Right lung (tissue), 5 donors: ENCODE measurements around the gene SERPINE1. TPM values are rescaled to one million over a fixed set of nuclear protein-coding genes. Genes with fewer than 3 reads are reported as not detected.
"Not testable (repeated sequence)": the region's sequence is repeated elsewhere in the genome, so short reads cannot be mapped to it uniquely, and the experiment has no call there.

Experiments
- DNase-seq, 2 donors: peaks; one replicate each; pipeline ENCODE4 v3.0.0-alpha.2; 2013
- polyA plus RNA-seq, 5 donors: library from polyadenylated mRNA; unstranded; fragments of 120-200 nt; gene quantifications; one replicate each; pipeline versions ENCODE4 v1.2.1 to v1.2.3, GENCODE V29; 2013; ENCODE audit warnings: inconsistent platforms in 1 of 5, low replicate concordance in 1 of 5; ENCODE audit not compliant: insufficient read length in 5 of 5, insufficient read depth in 1 of 5

The SERPINE1 gene
- polyA plus RNA-seq, 5 donors = 2.0 to 4.6 (median 3.6) TPM

DNA sequence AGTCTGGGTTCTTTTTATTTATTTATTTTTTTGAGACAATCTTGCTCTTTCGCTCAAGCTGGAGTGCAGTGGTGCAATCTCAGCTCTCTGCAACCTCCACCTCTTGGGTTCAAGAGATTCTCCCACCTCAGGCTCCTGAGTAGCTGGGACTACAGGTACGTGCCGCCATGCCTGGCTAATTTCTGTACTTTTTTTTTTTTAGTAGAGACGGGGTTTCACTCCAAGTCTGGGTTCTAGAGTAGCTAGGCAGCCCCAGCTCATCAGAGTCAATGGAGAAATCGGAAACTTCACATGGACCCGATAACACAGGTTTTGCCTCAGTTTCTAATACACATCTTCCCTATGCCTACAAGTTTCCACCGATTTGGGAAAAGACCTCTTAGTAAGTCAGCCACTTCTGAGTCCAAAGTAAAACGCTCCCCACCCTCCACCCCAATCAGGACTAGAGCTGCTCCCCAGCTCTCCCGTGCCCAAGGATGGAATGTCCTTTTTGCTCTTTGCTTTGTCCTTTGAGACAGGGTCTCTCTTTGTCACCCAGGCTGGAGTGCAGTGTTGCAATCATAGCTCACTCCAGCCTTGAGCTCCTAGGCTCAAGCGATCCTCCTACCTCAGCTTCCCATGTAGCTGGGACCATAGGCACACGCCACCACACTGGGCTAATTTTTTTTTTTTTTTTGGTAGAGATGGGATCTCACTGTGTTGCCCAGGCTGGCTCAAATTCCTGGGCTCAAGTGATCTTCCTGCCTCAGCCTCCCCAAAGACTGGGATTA lies 3.8 kb upstream of the SERPINE1 start:
- DNase-seq = no peak

DNA sequence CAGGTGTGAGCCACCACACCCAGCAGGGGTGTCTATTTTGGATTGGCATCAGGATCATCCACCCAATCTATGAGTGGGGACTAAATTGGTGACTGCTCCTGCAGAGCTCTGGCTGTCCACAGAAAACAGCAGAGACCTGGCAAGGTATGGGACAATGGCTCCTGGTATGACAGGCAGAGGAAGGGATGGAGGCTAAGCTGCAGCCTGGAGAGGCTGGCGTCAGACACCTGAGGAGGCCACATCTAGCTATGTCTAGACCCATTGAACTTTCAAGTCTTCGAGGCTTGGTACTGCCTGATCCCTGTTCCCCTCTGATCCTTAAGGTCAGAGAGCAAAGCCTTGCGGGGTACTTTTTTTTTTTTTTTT lies 3.2 kb upstream of the SERPINE1 start:
- DNase-seq = no peak

DNA sequence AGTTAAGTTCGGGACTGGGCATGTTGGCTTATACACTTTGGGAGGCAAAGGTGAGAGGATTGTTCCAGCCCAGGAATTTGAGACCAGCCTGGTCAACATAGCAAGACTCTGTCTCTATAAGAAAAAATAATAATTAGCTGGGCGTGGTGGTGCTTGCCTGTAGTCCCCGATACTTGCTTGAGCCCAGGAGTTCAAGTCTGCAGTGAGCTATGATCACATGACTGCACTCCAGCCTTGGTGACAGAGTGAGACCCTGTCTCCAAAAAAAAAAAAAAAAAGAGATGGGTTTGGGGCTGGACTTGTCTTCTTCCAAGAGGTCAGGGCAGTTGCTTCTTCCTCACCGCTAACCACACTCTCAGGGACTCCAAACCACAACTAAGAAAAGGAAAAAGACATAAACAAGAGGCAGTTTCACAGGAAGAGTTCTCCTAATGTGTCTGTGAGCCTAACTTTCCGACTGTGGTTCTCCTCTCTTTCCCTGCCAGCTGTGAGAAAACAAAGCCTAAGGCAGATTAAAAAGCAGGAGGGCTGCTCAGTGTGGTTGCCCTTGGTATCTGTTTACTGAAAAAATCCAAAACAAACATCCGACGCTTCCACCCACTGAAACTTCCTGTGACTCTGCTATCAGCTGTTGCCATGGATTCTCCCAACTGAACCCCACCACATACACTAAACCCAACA lies 2.4 kb upstream of the SERPINE1 start:
- DNase-seq = peak in 1 of 2 donors; percentile 55

DNA sequence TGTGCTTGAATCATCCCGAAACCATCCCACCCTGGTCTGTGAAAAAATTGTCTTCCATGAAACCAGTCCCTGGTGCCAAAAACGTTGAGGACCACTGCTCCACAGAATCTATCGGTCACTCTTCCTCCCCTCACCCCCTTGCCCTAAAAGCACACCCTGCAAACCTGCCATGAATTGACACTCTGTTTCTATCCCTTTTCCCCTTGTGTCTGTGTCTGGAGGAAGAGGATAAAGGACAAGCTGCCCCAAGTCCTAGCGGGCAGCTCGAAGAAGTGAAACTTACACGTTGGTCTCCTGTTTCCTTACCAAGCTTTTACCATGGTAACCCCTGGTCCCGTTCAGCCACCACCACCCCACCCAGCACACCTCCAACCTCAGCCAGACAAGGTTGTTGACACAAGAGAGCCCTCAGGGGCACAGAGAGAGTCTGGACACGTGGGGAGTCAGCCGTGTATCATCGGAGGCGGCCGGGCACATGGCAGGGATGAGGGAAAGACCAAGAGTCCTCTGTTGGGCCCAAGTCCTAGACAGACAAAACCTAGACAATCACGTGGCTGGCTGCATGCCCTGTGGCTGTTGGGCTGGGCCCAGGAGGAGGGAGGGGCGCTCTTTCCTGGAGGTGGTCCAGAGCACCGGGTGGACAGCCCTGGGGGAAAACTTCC lies 784 bp upstream of the SERPINE1 start:
- DNase-seq = no peak

DNA sequence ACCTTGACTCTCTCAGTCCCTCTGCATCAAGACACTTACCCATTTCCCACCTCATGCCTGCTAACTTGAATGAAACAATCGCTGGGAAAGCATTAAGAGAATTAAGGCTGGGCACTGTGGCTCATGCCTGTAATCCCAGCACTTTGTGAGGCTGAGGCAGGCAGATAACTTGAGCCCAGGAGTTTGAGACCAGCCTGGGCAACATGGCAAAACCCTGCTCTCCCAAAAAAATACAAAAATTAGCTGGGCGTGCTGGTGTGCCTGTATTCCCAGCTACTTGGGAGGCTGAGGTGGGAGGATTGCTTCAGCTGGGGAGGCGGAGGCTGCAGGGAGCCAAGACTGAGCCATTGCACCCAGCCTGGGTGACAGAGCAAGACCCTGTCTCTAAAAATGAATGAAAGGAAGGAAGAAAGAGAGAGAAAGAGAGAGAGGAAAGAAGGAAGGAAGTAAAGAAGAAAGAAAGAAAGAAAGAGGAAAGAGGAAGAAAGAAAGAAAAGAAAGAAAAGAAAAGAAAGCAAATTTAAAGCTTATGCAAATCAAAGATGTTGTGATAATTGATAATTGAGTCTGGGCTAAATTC lies 646 bp downstream of the SERPINE1 start:
- DNase-seq = no peak

DNA sequence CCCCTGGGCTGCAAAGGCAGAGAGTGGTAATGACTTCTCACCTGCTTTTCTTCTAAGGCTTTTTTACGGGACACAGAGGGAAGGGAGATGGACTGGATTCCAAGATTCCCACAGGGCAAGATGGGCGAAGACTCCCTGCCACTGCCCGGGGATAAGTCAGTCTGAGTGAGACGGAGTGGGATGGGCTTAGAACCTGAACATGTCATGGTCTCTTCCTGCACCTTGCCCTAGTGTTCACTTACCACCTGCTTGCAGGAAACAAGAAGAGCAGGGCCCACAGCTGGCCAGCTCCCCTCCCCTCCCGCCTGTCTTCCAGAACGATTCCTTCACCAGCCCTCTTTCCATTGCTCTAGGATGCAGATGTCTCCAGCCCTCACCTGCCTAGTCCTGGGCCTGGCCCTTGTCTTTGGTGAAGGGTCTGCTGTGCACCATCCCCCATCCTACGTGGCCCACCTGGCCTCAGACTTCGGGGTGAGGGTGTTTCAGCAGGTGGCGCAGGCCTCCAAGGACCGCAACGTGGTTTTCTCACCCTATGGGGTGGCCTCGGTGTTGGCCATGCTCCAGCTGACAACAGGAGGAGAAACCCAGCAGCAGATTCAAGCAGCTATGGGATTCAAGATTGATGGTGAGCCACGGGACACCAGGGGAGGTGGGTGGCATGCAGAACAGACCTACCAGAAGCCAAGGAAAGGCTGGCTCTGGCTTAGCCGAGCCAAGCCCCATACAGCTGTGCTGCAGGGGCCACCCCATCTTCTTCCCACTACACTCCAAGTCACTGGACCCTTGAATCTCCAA lies 1.3 kb downstream of the SERPINE1 start:
- DNase-seq = no peak

DNA sequence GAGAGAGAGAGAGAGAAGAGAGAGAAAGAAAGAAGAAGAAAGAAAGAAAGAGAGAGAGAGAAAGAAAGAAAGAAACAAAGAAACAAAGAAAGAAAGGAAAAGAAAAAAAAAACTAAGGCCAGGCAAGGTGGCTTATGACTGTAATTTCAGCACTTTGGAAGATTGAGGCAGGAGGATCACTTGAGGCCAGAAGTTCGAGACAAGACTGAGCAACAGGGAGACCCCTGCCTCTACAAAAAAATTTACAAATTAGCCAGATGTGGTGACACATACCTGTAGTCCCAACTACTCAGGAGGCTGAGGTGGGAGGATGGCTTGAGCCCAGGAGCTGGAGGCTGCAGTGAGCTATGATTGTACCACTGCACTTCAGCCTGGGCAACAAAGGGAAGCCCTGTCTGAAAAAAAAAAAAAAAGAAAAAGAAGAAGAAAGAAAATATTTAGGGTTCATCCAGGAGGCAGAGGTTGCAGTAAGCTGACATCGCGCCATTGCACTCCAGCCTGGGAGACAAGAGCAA lies 2.8 kb downstream of the SERPINE1 start:
- no peak for DNase-seq

DNA sequence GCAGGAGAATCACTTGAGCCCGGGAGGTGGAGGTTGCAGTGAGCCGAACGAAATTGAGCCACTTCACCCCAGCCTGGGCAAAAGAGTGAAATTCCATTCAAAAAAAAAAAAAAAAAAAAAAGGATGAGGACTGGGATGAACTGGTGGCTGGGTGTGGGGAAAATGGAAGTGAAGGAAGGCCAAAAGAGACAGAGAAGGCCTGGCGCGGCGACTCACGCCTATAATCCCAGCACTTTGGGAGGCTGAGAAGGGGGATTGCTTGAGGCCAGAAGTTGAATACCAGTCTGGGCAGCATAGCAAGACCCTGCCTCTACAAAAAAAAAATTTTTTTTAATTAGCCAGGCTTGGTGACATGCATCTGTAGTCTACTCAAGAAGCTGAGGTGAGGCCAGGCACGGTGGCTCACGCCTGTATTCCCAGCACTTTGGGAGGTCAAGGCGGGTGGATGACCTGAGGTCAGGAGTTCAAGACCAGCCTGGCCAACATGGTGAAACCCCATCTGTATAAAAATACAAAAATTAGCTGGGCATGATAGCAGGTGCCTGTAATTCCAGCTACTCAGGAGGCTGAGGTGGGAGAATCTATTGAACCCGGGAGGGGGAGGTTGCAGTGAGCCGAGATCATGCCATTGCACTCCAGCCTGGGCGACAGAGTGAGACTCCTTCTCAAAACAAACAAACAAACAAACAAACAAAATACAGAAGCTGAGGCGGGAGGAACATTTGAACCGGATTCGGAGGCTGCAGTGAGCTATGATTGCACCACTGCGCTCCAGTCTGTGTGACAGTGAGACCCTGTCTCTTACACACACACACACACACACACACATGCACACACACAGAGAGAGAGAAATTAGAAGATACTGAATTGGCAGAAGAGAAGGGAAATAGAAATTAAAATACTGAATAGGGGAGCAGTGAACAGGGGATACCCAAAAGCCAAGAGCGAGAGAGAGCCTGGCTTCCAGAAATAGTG lies 6.0 kb downstream of the SERPINE1 start:
- not testable (repeated sequence) for DNase-seq

DNA sequence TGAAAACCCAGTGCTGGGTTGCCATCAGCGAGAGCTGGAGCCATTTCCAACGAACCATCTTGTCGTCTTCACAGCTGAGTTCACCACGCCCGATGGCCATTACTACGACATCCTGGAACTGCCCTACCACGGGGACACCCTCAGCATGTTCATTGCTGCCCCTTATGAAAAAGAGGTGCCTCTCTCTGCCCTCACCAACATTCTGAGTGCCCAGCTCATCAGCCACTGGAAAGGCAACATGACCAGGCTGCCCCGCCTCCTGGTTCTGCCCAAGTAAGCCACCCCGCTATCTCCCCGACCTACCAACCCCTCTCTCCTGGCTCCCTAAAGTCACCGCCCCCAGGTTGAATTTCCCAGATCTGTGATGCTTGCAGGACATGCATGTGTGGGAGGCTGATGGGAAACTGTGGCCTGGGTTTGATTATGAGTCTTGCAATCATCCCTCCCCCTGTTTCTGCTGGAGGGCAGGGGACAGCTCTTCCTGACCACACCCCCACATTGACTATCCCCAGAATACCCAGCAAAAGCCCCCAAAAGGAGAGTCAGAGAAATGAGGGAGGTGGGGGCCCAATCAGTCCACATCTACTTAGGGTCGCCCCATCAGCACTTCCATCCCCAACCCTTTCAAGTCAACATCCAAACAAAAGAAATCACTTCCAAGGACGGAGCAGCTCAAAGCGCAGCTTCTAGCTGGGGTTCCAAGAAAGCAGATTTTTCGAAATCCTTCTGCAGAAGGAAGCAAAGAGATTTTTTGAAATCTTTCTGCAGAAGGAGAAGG lies 6.9 kb downstream of the SERPINE1 start:
- DNase-seq = no peak

DNA sequence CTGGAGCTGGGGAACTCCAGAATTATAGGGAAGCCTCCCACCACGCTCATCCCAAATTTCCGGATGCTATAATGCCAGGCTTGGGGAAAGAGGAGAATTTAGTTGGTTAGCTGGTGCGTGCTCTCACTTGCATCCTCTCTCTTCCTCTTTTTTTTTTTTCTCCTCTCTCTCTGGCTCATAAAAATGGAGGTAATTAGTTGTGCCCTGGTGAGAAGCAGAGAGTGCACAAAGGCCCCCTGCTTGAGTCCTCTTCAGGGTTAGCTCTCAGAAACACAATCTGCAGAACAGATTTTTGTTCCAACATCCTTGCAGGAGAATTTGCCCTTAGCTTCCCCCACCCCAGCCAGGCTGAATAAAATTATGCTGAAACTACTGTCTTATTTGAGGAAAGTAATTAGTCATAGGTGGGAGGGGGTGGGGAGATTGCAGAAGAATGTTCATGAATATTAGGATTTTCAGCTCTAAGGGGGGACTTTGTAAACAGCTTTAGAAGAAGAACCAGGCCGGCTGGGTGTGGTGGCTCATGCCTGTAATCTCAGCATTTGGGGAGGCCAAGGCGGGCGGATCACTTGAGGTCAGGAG lies 7.6 kb downstream of the SERPINE1 start:
- DNase-seq = no peak

DNA sequence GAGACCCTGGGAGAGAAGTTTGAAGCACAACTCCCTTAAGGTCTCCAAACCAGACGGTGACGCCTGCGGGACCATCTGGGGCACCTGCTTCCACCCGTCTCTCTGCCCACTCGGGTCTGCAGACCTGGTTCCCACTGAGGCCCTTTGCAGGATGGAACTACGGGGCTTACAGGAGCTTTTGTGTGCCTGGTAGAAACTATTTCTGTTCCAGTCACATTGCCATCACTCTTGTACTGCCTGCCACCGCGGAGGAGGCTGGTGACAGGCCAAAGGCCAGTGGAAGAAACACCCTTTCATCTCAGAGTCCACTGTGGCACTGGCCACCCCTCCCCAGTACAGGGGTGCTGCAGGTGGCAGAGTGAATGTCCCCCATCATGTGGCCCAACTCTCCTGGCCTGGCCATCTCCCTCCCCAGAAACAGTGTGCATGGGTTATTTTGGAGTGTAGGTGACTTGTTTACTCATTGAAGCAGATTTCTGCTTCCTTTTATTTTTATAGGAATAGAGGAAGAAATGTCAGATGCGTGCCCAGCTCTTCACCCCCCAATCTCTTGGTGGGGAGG lies 10.8 kb downstream of the SERPINE1 start:
- DNase-seq = no peak

DNA sequence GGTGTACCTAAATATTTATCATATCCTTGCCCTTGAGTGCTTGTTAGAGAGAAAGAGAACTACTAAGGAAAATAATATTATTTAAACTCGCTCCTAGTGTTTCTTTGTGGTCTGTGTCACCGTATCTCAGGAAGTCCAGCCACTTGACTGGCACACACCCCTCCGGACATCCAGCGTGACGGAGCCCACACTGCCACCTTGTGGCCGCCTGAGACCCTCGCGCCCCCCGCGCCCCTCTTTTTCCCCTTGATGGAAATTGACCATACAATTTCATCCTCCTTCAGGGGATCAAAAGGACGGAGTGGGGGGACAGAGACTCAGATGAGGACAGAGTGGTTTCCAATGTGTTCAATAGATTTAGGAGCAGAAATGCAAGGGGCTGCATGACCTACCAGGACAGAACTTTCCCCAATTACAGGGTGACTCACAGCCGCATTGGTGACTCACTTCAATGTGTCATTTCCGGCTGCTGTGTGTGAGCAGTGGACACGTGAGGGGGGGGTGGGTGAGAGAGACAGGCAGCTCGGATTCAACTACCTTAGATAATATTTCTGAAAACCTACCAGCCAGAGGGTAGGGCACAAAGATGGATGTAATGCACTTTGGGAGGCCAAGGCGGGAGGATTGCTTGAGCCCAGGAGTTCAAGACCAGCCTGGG lies 11.4 kb downstream of the SERPINE1 start:
- DNase-seq = peak; percentile 29 to 33

DNA sequence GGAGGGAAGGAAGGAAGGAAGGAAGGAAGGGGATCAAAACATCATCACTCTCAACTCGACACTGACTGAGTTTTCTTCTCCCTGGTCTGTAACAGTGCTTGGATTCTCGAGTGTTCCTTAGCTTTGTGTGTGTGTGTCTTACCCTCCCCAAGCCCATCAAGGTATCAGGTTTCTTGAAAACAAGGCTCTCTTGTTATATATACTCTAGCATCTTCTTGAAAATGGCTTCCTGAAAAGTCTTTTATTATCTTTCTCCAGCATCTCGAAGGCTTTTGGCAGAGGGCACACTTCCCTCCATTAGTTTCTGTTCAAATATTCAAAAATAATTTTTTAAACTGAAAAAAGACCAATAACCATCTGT lies 13.4 kb downstream of the SERPINE1 start:
- DNase-seq = no peak

DNA sequence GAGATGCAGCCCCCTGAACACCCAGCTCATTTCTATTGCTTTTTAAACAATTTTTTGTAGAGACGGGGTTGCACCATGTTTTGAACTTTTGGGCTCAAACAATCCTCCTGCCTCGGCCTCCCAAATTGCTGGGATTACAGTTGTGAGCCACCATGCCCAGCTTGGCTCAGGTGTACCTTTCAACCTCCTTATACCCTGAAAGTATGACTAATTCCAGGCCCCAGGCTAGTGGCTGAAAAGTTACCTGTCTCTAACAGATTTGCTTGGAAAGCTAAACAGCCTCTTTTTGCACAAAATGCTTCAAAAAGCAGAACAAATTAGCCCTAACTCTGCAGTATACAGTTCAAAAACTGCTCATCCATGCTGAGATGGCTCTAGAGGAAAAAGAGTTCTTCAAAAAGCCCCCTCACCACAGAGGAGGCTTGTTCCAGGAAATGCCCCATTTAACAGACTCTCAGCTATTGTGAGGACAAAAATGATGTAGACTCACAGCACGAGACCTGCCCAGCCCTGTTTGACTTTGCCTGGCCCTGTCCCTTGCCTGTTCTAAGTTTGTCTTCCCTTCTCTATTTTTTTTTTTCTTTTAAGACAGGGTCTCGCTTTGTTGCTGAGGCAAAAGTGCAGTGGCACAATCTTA lies 14.0 kb downstream of the SERPINE1 start:
- DNase-seq = no peak

DNA sequence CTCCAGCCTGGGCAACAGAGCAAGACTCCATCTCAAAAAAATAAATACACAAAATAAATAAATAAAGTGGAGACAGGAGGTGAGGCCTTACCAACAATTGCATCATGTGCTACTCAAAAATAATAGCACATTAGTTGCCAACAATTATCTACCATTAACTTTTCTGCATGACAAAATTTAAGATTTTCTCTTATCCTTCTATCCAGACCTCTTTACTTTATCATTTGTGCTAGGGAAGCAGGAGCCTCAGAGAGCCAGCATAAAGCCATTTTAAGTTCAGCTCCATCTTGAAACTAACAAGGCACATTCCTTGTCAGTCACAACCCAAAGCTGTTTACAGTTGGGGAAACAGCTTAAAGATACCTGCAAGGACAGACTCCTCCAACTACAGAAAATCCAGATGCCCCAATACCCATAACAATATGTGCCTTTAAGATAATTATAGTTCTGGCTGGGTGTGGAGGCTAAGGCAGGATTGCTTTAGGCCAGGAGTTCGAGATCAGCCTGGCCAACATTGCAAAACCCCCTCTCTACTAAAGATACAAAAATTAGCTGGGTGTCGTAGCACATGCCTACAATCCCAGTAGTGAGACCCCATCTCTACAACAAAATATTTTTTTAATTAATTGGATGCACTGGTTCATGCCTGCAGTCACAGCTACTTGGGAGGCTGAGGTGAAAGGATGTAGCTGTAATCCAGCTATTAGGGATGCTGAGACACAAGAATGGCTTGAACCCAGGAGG lies 25.2 kb downstream of the SERPINE1 start:
- no peak for DNase-seq

DNA sequence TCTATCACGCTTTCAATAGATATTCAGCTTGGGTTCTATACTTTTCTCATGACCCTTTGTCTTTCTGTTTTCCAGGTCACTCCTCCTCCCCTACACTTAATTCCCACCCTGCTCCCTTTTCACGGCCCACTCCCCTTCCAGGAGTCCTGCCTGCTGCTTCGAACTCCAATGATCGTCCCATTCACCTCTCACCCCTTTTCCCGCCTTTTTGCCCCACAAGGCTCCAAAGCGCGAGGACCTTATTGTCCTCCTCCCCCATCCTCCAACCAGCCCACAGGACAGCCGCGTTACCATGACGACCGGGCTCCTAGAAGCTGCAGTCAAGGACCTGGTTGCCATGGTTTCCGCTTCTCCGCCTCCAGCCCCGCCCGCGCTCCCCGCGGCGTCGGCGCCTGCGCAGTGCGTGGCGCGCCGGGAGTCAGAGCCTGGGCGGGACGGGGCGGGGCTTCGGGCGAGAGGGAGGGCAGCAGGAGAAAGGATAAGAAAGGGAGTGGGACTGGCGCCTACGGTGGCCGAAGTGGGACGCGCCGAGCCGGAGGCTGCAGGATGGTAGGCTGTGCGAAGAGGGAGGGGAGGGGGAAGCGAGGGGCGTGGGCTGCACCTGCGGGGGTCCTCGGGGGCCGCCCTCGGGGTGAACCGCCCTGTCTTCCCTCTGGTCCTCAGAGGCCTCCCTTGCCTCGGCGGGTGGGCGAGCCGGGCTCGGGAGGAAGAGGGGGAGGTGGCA lies 27.2 kb downstream of the SERPINE1 start, which contains the start of gene AP1S1:
Gene AP1S1, plus strand, starts transcription at position 508 of the 724 bp plus-strand sequence. Its CDS starts 39 bp downstream, at position 547.
- DNase-seq = peak; percentile 93
